ENCODE data around the gene HIP1. TPM values are rescaled to one million over a fixed set of nuclear protein-coding genes. Genes with fewer than 3 reads are reported as not detected.

Gene HIP1
- polyA plus RNA-seq, 1 of the 3 experiments (the other 2 are of a cell fraction): 11.3 TPM

DNA sequence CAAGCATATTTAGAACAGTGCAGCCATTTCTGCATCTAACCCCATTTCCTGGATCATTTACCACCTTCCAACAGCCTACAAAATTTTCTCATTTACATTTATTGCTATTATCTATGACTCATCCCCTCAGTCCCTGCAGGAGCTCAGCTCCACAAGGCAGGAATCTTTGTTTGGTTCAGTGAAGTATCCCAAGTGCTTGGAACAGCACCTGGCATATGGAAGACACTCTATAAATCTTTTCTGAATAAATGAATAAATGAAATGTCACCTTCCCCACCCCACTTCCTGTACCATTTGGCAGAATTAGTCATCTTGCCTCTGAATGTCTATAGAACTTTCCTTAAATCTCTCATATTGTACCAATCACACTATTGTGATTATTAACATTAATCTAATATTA, 110.7 kb downstream of the HIP1 start:
- DNase-seq: no peak
- no peak overlapping the region for H3K4me3 ChIP-seq (ENCODE audit: low read depth in 2 of 2, low read length in 1 of 2)
- no peak overlapping the region for H3K4me2 ChIP-seq
- no peak overlapping the region for H3K27ac ChIP-seq (ENCODE audit: low read depth in 2 of 2, low read length in 1 of 2)
- H3K9ac ChIP-seq: no peak overlapping the region
- H3K4me1 ChIP-seq (ENCODE audit: control insufficient read depth in 1 of 2, insufficient read depth in 2 of 2, low read depth in 1 of 2, low read length in 1 of 2): peaks cover 0 to 5% of the 10 kb centered on the region in 2 experiments; a peak in 1 of 4 replicates
- H2AFZ ChIP-seq (ENCODE audit: low read depth): no peak overlapping the region
- no peaks in the 10 kb centered on the region for H3K36me3 ChIP-seq (replicated peaks in 1 of 2; ENCODE audit: control insufficient read depth in 1 of 2, insufficient read depth in 2 of 2, low read length in 1 of 2)
- TF ChIP-seq TEAD4 (IDR thresholded peaks at IDR 0.05; ENCODE audit: borderline replicate concordance, insufficient read depth) (no peak), FOXJ3 (CRISPR knock-in tag; IDR thresholded peaks at IDR 0.05) (no peak), EZH2phosphoT487 (IDR thresholded peaks at IDR 0.05; ENCODE audit: borderline replicate concordance, low read depth) (no peak), SMC3 (IDR thresholded peaks at IDR 0.05; ENCODE audit: low read depth, low read length) (no peak), RCOR1 (IDR thresholded peaks at IDR 0.05; ENCODE audit: low read length) (no peak), RXRA (IDR thresholded peaks at IDR 0.05; ENCODE audit: borderline replicate concordance, low read depth) (no peak)
- TF ChIP-seq, protein P1, sequence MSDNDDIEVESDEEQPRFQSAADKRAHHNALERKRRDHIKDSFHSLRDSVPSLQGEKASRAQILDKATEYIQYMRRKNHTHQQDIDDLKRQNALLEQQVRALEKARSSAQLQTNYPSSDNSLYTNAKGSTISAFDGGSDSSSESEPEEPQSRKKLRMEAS (IDR thresholded peaks at IDR 0.05; ENCODE audit: low read depth): no peak
- no peaks in the 10 kb centered on the region; the same call in 1 of the 2 replicates for H3K9me3 ChIP-seq
- H3K27me3 ChIP-seq (ENCODE audit: insufficient read depth): no peaks in the 10 kb centered on the region
- no peaks in the 10 kb centered on the region for H3F3A ChIP-seq (replicated peaks; ENCODE audit: insufficient read depth)
- H3K9me2 ChIP-seq: no peaks in the 10 kb centered on the region
- ChIA-PET CTCF (interaction anchor here (0.7 kb wide), 1 partner anchor 9 kb away, joined by 3 read pairs; no protein-coding TSS in a partner anchor), POLR2A (no interaction called here)
- no peaks in the 10 kb centered on the region for H3K79me2 ChIP-seq (ENCODE audit: insufficient read depth)
- no peaks in the 10 kb centered on the region for H4K20me1 ChIP-seq (ENCODE audit: insufficient read depth)

DNA sequence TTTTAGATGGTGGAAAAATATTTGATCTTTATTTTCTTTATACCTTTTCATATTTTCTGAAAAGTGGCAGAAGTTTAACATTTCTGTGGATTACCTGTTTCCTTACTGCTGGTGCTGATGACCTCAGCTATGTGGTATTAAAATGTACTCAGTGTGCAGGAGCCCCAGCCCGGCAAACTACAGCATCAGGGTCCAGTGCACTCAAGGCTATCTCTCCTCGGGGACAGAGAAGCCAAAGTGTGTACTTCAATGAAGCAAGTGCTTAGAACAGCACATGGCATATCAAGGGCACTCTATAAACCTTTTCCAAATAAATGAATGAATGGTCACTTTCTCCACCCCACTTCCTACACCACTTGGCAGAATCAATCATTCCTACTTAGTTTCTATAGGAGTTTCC, 111.8 kb downstream of the HIP1 start:
- Histone ChIP-seq H3K27me3 (ENCODE audit: insufficient read depth) (no peaks in the 10 kb centered on the region), H4K20me1 (ENCODE audit: insufficient read depth) (no peaks in the 10 kb centered on the region), H3K36me3 (replicated peaks in 1 of 2; ENCODE audit: control insufficient read depth in 1 of 2, insufficient read depth in 2 of 2, low read length in 1 of 2) (no peaks in the 10 kb centered on the region), H3K4me1 (ENCODE audit: control insufficient read depth in 1 of 2, insufficient read depth in 2 of 2, low read depth in 1 of 2, low read length in 1 of 2) (peaks cover 0 to 5% of the 10 kb centered on the region in 2 experiments; a peak in 1 of 4 replicates), H3K27ac (ENCODE audit: low read depth in 2 of 2, low read length in 1 of 2) (no peak overlapping the region), H3K4me2 (no peak overlapping the region), H3K4me3 (ENCODE audit: low read depth in 2 of 2, low read length in 1 of 2) (no peak overlapping the region), H3F3A (replicated peaks; ENCODE audit: insufficient read depth) (no peaks in the 10 kb centered on the region), H3K9ac (no peak overlapping the region), H2AFZ (ENCODE audit: low read depth) (no peak overlapping the region), H3K9me3 (no peaks in the 10 kb centered on the region; the same call in 1 of the 2 replicates), H3K9me2 (no peaks in the 10 kb centered on the region), H3K79me2 (ENCODE audit: insufficient read depth) (no peaks in the 10 kb centered on the region)
- TF ChIP-seq, protein P2, sequence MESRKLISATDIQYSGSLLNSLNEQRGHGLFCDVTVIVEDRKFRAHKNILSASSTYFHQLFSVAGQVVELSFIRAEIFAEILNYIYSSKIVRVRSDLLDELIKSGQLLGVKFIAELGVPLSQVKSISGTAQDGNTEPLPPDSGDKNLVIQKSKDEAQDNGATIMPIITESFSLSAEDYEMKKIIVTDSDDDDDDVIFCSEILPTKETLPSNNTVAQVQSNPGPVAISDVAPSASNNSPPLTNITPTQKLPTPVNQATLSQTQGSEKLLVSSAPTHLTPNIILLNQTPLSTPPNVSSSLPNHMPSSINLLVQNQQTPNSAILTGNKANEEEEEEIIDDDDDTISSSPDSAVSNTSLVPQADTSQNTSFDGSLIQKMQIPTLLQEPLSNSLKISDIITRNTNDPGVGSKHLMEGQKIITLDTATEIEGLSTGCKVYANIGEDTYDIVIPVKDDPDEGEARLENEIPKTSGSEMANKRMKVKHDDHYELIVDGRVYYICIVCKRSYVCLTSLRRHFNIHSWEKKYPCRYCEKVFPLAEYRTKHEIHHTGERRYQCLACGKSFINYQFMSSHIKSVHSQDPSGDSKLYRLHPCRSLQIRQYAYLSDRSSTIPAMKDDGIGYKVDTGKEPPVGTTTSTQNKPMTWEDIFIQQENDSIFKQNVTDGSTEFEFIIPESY (IDR thresholded peaks at IDR 0.05; ENCODE audit: borderline replicate concordance, low read depth): no peak
- ChIA-PET CTCF (interaction anchor here (0.9 kb wide), 1 partner anchor 12 kb away, joined by 3 read pairs; no protein-coding TSS in a partner anchor), POLR2A (no interaction called here)
- WGBS (ENCODE audit: low lambda C conversion rate): 91% methylated on average over 2 of the region's 2 CpGs
- DNase-seq: no peak

DNA sequence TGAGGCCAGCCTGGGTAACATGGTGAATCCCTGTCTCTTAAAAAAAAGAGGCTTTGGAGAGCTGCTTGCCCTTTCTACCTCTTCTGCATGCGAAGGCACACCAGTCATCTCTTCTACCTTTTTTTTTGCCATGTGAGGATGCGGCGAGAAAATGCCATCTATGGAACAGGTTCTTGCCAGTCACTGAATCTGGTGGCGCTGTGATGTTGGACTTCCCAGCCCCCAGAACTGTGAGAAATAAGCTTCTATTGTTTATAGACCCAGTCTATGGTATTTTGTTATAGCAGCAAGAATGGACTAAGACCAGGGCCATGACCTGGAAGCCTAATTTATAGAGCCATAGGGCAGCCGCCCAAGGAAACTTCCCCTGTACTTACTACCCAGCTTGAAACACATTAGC, 112.9 kb downstream of the HIP1 start:
- Histone ChIP-seq H3F3A (replicated peaks; ENCODE audit: insufficient read depth) (no peaks in the 10 kb centered on the region), H3K4me1 (ENCODE audit: control insufficient read depth in 1 of 2, insufficient read depth in 2 of 2, low read depth in 1 of 2, low read length in 1 of 2) (peaks cover 0 to 5% of the 10 kb centered on the region in 2 experiments; a peak in 1 of 4 replicates), H3K9me2 (no peaks in the 10 kb centered on the region), H3K27ac (ENCODE audit: low read depth in 2 of 2, low read length in 1 of 2) (no peak overlapping the region), H3K4me3 (ENCODE audit: low read depth in 2 of 2, low read length in 1 of 2) (no peak overlapping the region), H3K4me2 (no peak overlapping the region), H2AFZ (ENCODE audit: low read depth) (no peak overlapping the region), H4K20me1 (ENCODE audit: insufficient read depth) (no peaks in the 10 kb centered on the region), H3K9me3 (no peaks in the 10 kb centered on the region; the same call in 1 of the 2 replicates), H3K27me3 (ENCODE audit: insufficient read depth) (no peaks in the 10 kb centered on the region), H3K9ac (no peak overlapping the region), H3K79me2 (ENCODE audit: insufficient read depth) (no peaks in the 10 kb centered on the region), H3K36me3 (replicated peaks in 1 of 2; ENCODE audit: control insufficient read depth in 1 of 2, insufficient read depth in 2 of 2, low read length in 1 of 2) (no peaks in the 10 kb centered on the region)
- CTCF ChIA-PET: no interaction called here
- 96% methylated on average over 5 of the region's 5 CpGs for WGBS (ENCODE audit: low lambda C conversion rate)
- TF ChIP-seq FOSL2 (IDR thresholded peaks at IDR 0.05; ENCODE audit: borderline replicate concordance, low read depth) (no peak), MXI1 (IDR thresholded peaks at IDR 0.05; ENCODE audit: low read depth, low read length) (no peak), RCOR1 (IDR thresholded peaks at IDR 0.05; ENCODE audit: low read length) (no peak), TCF12 (IDR thresholded peaks at IDR 0.05) (no peak), RFX5 (IDR thresholded peaks at IDR 0.05; ENCODE audit: low read length) (no peak), RXRA (IDR thresholded peaks at IDR 0.05; ENCODE audit: borderline replicate concordance, low read depth) (no peak), ELF1 (IDR thresholded peaks at IDR 0.05) (no peak), RAD21 (IDR thresholded peaks at IDR 0.05; ENCODE audit: low read length) (no peak), JUND (IDR thresholded peaks at IDR 0.05) (no peak), MEF2A (IDR thresholded peaks at IDR 0.05; ENCODE audit: borderline replicate concordance, low read depth) (no peak), FOXM1 (IDR thresholded peaks at IDR 0.05; ENCODE audit: low read depth) (no peak)
- TF ChIP-seq, protein P3, sequence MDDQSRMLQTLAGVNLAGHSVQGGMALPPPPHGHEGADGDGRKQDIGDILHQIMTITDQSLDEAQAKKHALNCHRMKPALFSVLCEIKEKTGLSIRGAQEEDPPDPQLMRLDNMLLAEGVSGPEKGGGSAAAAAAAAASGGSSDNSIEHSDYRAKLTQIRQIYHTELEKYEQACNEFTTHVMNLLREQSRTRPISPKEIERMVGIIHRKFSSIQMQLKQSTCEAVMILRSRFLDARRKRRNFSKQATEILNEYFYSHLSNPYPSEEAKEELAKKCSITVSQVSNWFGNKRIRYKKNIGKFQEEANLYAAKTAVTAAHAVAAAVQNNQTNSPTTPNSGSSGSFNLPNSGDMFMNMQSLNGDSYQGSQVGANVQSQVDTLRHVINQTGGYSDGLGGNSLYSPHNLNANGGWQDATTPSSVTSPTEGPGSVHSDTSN (IDR thresholded peaks at IDR 0.05): no peak
- TF ChIP-seq, protein P4, sequence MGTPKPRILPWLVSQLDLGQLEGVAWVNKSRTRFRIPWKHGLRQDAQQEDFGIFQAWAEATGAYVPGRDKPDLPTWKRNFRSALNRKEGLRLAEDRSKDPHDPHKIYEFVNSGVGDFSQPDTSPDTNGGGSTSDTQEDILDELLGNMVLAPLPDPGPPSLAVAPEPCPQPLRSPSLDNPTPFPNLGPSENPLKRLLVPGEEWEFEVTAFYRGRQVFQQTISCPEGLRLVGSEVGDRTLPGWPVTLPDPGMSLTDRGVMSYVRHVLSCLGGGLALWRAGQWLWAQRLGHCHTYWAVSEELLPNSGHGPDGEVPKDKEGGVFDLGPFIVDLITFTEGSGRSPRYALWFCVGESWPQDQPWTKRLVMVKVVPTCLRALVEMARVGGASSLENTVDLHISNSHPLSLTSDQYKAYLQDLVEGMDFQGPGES (IDR thresholded peaks at IDR 0.05; ENCODE audit: low read depth, low read length): no peak
- POLR2A ChIA-PET: no interaction called here
- DNase-seq: no peak
